GM19455 (cell line): ENCODE measurements around the gene KIF13A.
"Not testable (repeated sequence)": the region's sequence is repeated elsewhere in the genome, so short reads cannot be mapped to it uniquely, and the experiment has no call there.

Source experiments
- ATAC-seq: cut with Tn5 transposase; IDR thresholded peaks from one replicate; pipeline ENCODE4 v1.9.1; 2021; ENCODE audit not compliant: unreplicated experiment

KIF13A gene

DNA sequence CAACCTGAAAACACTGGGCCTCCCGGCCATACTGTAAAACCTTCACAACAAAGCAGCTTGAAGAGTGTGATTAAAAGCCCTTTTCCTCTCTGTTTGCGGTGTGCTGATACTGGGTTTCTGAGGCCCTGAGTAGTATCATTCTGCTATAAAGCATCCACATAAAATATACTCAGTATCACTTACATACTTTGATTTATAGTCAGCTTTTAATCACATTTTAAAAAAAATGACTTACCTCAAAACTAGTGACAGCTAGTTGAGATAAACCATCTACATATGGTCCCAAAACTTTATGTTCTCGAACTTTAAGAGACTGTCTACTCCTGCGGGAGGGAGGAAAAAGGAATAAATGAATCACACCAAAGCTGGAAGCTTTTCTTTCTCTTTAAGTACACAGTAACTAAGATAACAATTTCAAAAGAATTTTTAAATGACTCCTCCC lies 135.7 kb downstream of the KIF13A start:
- ATAC-seq, result no peak

DNA sequence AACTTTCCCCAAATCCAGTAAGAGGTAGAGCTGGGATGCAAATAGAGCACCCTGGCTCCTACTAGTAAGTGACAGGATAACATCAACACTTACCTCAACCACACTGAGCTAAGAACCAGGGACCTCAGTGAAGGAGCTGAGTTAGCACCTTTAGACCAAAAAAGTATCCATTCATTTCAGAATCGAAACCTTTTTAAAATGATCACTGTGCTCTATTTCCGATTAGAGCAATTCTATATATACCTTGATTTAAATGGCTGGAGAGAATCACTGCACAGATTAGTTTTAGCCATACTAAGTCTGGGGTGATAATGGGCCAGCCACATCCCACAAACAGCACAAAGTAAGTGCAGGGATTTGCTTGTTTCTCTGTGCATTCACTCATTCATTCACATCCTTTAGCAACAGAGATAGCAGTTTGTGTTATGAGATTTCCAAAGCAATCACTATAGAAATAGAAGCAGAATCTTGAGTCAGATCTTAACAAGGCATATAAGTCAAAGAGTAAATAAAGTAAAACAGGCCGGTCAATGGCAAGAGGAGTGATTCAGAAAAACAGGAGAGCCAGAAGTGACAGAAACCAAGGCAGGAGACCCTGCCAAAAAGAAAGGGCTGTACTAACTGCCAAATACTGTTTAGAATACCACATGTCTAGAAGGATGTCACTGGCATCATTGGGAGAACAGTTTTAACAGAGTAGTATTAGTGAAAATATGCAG lies 136.3 kb downstream of the KIF13A start:
- no peak for ATAC-seq

GRCh38 chr6:17850281-17850680 lies 137.2 kb downstream of the KIF13A start:
- ATAC-seq, result no peak

- ATAC-seq, result no peak
These were observed 140.2 kb downstream of the KIF13A start for GRCh38 chr6:17847203-17847760.

- no peak for ATAC-seq
These were observed 140.7 kb downstream of the KIF13A start for GRCh38 chr6:17846762-17847161.

DNA sequence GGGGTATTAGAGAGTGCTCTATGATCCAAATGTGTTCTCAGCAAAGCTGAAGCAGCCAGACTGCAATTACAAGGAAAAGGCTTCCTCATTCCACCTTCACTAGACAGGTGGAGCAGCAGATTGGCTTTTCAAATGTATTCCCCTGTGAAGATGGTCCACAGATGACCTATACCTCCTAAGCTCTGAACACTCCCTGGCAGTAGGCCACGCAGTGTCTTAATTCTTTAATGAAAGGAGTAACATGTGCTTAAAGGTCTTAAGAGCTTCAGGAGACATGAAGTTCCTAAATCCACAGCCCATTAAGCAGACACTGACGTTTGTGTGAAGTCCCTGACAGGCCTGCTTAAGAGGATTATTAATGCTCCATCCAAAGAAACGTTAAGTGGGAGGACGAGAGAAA lies 141.8 kb downstream of the KIF13A start:
- ATAC-seq, result no peak

- ATAC-seq, result not testable (repeated sequence)
These were observed 142.5 kb downstream of the KIF13A start for GRCh38 chr6:17844967-17845366.

GRCh38 chr6:17842934-17843821 lies 144.3 kb downstream of the KIF13A start:
- no peak for ATAC-seq

GRCh38 chr6:17842014-17842776 lies 145.2 kb downstream of the KIF13A start:
- no peak for ATAC-seq

DNA sequence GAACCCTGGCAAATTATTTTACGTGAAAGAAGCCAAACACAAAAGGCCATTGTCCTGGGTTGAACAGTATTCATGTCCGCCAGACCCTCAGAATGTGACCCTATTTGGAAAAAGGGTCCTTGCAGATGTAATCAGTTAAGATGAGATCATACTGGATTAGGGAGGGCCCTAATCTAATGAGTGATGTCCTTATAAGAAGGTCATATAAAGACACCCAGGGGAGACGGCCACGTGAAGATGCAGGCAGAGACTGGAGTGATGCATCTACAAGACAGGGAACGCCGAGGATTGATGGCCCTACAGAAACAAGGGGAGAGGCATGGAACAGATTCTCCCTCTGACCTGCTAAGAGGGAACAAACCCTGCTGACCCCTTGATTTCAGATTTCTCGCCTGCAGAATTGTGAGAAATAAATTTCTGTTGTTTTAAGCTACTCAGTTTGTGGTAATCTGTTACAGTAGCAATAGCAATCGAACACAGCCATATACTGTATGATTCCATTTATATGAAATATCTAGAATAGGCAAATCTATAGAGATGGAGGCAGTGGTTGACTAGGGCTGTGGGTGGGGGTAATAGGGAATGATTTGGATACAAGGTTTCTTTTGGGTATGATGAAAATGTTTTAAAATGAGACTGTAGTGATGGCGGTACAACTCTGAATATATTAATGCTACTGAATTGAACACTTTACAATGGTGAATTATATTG lies 147.8 kb downstream of the KIF13A start:
- no peak for ATAC-seq

- no peak for ATAC-seq
These were observed 151.1 kb downstream of the KIF13A start for GRCh38 chr6:17836293-17836692.

DNA sequence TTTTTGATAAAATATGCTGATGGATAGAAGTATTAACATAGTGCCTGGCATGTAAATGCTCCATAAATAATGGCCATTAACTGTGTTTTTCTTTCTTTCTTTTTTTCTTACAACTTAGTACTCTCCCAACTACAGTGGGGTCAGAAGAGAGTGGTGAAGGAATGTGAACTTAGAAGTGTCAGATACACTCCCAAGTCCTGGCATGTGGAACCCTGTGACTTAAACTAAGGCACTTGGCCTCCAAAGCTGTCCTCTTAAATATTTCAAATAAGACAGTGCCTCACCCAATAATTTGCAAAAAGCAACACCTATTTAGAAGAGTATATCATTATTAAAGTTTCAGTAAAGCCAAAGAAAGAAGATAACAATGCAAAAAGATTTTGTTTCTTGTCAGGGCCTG lies 151.7 kb downstream of the KIF13A start:
- ATAC-seq, result no peak

DNA sequence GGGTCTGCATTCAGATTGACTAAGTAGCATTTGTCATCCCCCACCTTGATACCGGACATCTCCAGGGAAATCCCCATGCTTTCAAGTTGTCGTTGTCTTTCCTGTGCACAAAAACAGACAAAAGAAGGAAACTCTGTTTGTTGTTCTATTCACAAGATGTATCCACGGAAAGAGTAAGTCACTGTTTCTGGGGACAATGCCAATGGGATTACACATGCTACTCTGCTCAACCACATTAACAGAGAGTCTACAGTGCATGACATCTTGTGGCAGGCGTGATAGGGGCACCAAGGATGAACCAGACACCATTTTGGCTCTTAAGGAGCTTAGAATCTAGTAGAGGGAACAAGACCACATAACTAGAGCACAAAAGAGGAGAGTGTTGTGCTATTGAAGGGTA lies 156.3 kb downstream of the KIF13A start:
- no peak for ATAC-seq

- no peak for ATAC-seq
These were observed 157.5 kb downstream of the KIF13A start for GRCh38 chr6:17829905-17830304.

DNA sequence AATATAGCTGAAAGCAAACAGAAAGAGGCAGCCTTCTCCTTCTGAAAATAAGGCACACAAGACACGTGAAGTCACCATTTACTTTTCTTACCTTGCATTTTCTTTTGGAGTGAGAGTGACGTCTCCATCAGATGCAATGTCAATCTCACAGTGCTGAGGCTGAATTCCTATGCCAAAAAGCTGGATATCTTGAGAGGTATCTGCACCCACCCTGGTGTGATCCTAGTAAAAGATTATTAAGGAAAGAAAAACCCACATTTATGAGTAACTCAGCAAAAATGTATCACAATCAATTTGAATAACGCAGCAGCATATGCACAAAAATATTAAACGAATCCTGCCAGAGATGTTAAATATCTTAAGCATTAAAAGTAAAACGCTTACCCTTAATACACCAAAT lies 159.3 kb downstream of the KIF13A start:
- ATAC-seq, result no peak

DNA sequence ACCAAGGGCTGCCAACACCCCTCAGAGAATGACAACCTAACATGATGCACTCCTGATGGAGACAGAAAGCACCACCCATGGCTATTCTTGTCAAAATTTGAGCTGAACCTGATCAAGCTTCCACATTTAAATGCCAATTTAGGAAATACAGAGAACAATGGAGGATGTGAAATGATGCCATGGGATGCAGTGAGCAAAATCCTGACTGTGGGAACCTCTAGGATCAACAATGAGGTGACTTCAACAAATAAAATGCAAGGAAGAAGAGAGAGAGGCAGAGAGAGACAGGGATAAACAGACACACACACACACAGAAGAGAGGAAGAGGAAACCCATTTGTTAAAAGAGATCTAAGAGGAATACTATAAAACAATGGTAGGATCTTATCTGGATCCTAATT lies 161.1 kb downstream of the KIF13A start:
- ATAC-seq, result no peak

- no peak for ATAC-seq
These were observed 167.4 kb downstream of the KIF13A start for GRCh38 chr6:17820055-17820454.

- no peak for ATAC-seq
These were observed 169.7 kb downstream of the KIF13A start for GRCh38 chr6:17817763-17818162.

DNA sequence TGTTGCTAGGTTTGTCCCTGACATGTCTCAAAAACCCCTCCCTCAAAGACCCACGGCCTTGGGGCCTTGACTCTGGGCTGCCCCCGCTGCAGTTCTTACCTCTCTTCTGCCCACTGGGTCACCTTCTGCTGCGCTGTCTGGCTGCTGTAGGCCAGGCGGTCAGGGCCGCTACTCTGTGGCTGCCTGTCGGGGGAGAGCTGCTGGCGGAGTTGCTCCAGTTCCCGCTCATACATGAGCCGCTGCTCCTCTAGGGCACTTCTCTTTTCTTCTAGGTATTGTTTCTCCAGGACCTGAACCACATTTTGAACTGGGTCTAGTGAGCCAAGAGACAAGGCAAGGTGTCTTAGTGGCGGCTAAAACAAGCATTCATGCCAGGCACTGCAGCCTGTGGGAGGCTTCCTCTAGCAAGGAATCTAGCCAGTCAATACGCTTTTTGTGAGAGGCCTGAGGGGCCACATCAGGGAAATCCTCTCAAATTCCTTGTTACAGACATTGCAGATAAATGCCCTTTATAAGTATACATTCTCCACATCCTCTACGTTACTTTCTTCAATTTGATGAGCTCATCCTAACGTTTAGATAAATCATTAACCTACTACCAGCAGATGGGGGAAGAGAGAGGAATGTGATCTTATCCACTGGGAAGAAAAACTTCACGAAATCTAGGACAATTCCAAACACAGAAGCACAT lies 170.4 kb downstream of the KIF13A start:
- no peak for ATAC-seq

DNA sequence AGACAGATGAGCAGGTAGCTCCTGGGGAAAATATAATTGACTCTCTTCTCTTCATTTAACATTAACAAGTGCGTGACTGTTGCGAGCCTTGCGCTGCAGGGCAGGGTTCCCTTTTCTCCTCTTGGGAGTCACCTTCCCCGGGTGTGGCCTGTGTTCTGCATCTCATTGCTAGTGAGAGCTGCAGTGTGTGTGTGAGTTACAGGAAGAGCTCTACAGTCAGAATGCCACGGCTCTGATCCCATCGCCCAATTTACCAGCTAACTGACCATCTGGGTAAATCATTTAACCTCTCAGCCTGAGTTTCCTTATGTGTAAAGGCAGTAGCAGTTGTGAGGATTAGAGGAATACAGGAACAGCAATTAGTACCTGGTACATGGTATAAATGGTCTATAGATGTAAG lies 173.9 kb downstream of the KIF13A start:
- no peak for ATAC-seq
